Lower leg skin (tissue), 4 donors: ENCODE results near the gene HOXA13. TPM values are rescaled to one million over a fixed set of nuclear protein-coding genes. Genes with fewer than 3 reads are reported as not detected.

Source experiments
- DNase-seq, 2 donors: peaks; one replicate each; pipeline ENCODE4 v3.0.0-alpha.2; 2019; ENCODE audit warnings: low spot score in 2 of 2
- H3K4me3 ChIP-seq: fragments of 200-600 bp; sonication (generic); 2 replicates; pipeline ENCODE4 v1.5.1; 2017; ENCODE audit warnings: mild to moderate bottlenecking, low read depth; ENCODE audit not compliant: poor library complexity, severe bottlenecking
- POLR2A ChIP-seq, 2 donors: fragments of 450-650 bp; IDR thresholded peaks; one replicate each; pipeline ENCODE4 v1.6.1; 2016 to 2017; ENCODE audit warnings: antibody characterized with exemption in 2 of 2, mild to moderate bottlenecking in 1 of 2, moderate library complexity in 1 of 2
- WGBS, 2 donors: methylation state at CpG; one replicate each; pipeline ENCODE4 v1.1.5; 2018; 5-methylcytosine and 5-hydroxymethylcytosine counted together
- intact Hi-C: fragments of 100-400 bp; cut with DNase I; formaldehyde crosslinking; loops from one replicate; pipeline ENCODE4 v1.15.0; 2023; ENCODE audit warnings: low total_unique reads
- total RNA-seq, 4 donors: library from RNA; depleted of rRNA; stranded (reverse); fragments of >200 nt; gene quantifications; one replicate each; pipeline ENCODE4 v1.1.0, GENCODE V29; 2016
- TF ChIP-seq, protein P1 (sequence below), 3 donors: fragments of 450-650 bp; IDR thresholded peaks; one replicate each; pipeline ENCODE4 v1.5.1; 2016; ENCODE audit warnings: antibody characterized with exemption in 3 of 3, mild to moderate bottlenecking in 3 of 3, moderate library complexity in 2 of 3

HOXA13 gene
- total RNA-seq, 4 donors from 2014 or later = 0.11 to 0.54 (median 0.27) TPM

DNA sequence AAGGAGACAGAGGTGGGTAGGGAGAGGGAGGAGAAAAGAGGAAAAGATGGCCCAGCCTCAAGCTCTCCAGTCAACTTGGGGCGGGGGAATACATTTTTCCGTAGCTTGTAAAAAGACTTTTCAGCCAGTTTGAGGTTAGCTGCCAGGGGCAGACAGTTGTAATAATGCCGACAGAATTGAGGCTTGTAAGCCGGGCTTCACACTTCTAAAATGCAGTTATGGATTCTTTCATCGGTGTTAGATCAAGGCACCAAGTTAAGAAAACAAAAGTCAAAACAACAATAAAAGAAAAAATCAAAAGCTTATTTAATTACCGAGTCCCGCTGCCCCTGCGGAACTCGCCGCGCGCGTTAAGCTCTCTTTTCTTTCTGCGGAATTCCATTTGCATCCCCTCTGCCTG is 42.3 kb upstream of the HOXA13 start:
- H3K4me3 ChIP-seq = no peak overlapping the region
- no peak for TF ChIP-seq POLR2A (IDR thresholded peaks at IDR 0.05)
- TF ChIP-seq, protein P1, sequence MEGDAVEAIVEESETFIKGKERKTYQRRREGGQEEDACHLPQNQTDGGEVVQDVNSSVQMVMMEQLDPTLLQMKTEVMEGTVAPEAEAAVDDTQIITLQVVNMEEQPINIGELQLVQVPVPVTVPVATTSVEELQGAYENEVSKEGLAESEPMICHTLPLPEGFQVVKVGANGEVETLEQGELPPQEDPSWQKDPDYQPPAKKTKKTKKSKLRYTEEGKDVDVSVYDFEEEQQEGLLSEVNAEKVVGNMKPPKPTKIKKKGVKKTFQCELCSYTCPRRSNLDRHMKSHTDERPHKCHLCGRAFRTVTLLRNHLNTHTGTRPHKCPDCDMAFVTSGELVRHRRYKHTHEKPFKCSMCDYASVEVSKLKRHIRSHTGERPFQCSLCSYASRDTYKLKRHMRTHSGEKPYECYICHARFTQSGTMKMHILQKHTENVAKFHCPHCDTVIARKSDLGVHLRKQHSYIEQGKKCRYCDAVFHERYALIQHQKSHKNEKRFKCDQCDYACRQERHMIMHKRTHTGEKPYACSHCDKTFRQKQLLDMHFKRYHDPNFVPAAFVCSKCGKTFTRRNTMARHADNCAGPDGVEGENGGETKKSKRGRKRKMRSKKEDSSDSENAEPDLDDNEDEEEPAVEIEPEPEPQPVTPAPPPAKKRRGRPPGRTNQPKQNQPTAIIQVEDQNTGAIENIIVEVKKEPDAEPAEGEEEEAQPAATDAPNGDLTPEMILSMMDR (IDR thresholded peaks at IDR 0.05) = no peak
- no peak for DNase-seq
- intact Hi-C loops = no loop called here
- WGBS, 2 donors = 20 to 22% methylated on average over 14 of the region's 14 CpGs

DNA sequence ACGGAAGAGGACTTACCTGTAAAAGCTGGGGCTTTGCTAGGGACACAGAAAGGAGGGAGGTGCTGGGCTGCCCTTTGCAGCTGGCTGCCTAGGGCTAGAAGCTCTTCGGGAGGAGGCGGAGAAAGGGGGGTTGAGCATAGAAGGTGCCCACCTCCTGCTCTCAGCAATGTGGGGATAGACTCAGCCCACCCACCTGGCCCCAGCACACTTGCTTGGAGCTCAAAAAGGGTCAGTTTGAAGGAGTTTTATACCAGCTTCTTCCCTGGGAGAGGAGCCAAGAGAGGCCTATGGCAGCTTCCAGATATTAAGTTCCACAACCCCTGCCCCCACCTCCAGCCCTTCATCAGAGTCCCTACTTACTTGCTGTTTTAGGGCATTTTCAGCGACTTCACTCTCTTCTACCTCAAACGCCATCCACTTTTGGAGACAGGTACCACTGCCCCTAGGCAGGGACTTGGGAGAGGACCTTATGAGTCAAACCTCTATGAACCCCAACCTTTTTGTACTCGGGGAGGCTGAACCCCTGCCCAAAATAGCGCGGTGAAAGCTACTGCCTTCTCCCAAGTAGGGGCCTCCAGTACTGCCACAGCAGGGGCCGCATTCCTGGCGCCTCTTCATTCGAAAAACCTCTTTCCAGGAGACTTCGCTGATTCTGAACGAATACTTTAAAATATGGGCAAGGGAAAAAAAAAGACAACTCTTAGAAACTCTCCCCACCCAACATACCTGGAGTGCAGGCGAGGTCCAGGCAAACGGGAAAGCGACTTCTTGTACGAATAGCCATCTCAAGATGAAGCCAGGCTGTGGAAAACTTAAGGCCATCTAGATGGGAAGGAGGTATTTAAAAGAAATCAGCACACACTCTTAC is 41.5 kb upstream of the HOXA13 start:
- 30 to 31% methylated on average over 17 of the region's 17 CpGs for WGBS, 2 donors
- no peak overlapping the region for H3K4me3 ChIP-seq

DNA sequence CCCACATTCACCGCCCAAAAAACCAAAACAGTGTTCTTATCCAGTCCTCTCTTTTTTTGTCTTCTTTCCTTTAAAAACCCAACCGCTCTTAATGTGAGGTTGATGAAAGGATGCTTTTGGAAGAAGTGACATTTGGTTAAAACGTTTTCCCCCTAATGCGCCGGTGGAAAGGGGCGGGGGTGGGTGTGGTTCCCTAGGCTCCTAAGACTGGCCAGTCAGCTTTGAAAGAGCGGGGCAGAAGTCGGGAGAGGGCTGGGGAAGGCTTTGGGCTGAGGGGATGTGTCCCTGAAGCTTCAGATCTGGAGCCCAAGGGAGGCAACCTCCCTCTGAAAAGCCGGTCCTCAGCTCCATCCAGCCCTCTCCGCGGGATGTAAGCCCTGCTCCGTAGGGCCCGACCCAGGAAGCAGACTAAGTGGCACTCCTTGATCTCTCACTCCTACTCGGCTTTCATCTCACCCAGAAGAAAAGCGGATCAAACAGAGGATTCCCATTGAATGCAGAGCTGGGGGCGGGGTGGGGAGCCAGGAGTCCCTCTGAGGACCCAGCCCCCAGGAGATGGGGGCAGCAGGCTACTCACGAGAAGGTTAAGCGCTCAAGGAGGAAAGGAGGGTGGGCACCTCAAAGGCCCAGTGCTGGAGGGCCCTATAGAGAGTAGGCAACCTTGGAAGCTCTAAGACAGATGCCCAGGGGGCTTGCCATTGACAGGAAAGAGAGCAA is 40.3 kb upstream of the HOXA13 start:
- no peak overlapping the region for H3K4me3 ChIP-seq
- intact Hi-C loops = no loop called here
- 12 to 21% methylated on average over 18 of the region's 18 CpGs for WGBS, 2 donors
- no peak for TF ChIP-seq POLR2A (IDR thresholded peaks at IDR 0.05)
- TF ChIP-seq, protein P1 (IDR thresholded peaks at IDR 0.05) = no peak
- DNase-seq = no peak

More for the DNA sequence above, 41.5 kb upstream of the HOXA13 start:
- TF ChIP-seq, protein P1 (IDR thresholded peaks at IDR 0.05) = no peak
- TF ChIP-seq POLR2A (IDR thresholded peaks at IDR 0.05) = no peak
- intact Hi-C loops = no loop called here
- no peak for DNase-seq

DNA sequence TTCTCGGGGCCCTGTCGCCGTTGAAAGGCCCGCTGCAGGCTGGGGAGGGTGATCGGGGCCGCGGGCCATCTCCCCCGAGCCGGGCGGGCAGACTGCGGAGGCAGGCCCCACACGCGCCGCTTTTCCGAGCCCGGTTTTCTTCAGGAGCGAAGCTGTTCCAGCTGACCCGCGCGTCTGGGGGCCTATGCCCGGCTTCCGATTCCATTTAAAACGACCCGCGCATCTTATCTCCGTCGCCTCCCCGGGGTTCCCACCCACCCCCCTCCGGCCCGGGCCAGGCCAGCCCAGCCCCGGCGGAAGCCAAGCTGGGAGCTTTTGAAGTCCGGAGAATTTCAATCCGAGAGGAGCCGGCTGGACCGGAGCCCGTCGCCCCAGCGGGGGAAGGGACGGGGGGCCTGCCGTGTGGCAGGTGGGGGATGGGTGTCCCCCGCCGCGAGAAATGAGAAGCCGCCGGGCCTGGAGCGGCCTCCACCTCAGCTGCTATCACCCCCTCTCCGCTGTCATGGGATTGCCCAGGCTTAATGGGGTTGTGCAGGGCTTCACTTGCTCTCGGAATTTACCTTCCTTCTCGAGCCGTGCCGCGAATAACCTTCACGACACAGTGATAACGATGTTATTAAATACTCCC is 39.6 kb upstream of the HOXA13 start:
- DNase-seq = no peak
- 15 to 16% methylated on average over 51 to 55 of the region's 55 CpGs for WGBS, 2 donors
- H3K4me3 ChIP-seq = no peak overlapping the region
- intact Hi-C loops = no loop called here
- TF ChIP-seq, protein P1 (IDR thresholded peaks at IDR 0.05) = no peak
- no peak for TF ChIP-seq POLR2A (IDR thresholded peaks at IDR 0.05)

DNA sequence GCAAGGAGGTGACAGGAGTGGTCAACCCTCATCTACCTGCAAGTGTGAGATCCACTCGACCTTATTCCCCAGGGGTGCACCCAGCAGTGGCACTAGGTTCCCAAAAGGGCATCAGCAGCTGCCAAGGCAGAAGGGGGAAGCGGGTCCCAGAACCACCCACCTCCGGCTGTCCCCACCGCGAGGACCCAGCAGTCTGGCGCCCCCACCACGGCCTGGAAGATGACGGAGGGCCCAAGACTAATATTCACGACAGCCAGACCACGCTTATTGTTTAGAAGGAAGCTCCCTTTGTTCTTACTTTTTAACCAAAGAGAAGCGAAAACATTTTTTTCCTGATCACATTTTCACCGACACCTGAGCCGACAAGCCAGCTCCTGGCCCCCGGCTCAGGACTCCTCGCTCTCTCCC is 39.1 kb upstream of the HOXA13 start:
- DNase-seq = no peak
- H3K4me3 ChIP-seq = no peak overlapping the region
- TF ChIP-seq POLR2A (IDR thresholded peaks at IDR 0.05) = no peak
- TF ChIP-seq, protein P1 (IDR thresholded peaks at IDR 0.05) = no peak
- 62 to 74% methylated on average over 15 of the region's 15 CpGs for whole genome bisulfite sequencing, 2 donors
- intact Hi-C loops = no loop called here
